IMR-90 (cell line): ENCODE measurements around the gene HDAC7. TPM values are rescaled to one million over a fixed set of nuclear protein-coding genes. Genes with fewer than 3 reads are reported as not detected.

Experiments used
- ATAC-seq: fragments of 200-7000 bp; cut with Tn5 transposase; 2 replicates; pipeline ENCODE4 v1.9.1; 2020; ENCODE audit warnings: low read depth, mild to moderate bottlenecking, moderate library complexity
- BruUV-seq: library from RNA; stranded (reverse); fragments of 400-500 nt; replicated peaks from 2 replicates; lab custom pipeline; 2021; lab: Mats Ljungman, UMichigan
- CTCF ChIA-PET: fragments of 300-600 bp; formaldehyde crosslinking; extraction: SDS; loops from one replicate; lab custom pipeline; 2021; ENCODE audit warnings: antibody characterized with exemption; lab: Yijun Ruan, JAX
- POLR2A ChIA-PET: fragments of 300-600 bp; sonication (Branson Sonifier 250); formaldehyde crosslinking; loops from one replicate; lab custom pipeline; 2022; ENCODE audit warnings: antibody characterized with exemption; ENCODE audit not compliant: unreplicated experiment; lab: Charles Lee
- DNase-seq: peaks from one replicate; pipeline ENCODE4 v3.0.0; 2013
- H2AFZ ChIP-seq: replicated peaks from 2 replicates; pipeline ENCODE3; 2013; ENCODE audit warnings: low read length, mild to moderate bottlenecking; ENCODE audit not compliant: poor library complexity
- H2AK5ac ChIP-seq: 2 replicates; pipeline ENCODE4 v1.6.1; 2013; ENCODE audit warnings: low read depth, low read length, inconsistent platforms
- H2AK9ac ChIP-seq: replicated peaks from 2 replicates; pipeline ENCODE3; 2013; ENCODE audit warnings: mild to moderate bottlenecking, low read depth, low read length, moderate library complexity; ENCODE audit not compliant: poor library complexity
- H2BK120ac ChIP-seq: 2 replicates; pipeline ENCODE4 v1.6.1; 2013; ENCODE audit warnings: low read depth, low read length, inconsistent platforms
- H2BK15ac ChIP-seq: 3 replicates; pipeline ENCODE4 v1.6.1; 2013; ENCODE audit warnings: low read depth, low read length, inconsistent platforms
- H2BK20ac ChIP-seq: 2 replicates; pipeline ENCODE4 v1.6.1; 2013; ENCODE audit warnings: low read depth, mild to moderate bottlenecking, inconsistent platforms, low read length, moderate library complexity
- H2BK5ac ChIP-seq: 2 replicates; pipeline ENCODE4 v1.6.1; 2013; ENCODE audit warnings: mild to moderate bottlenecking, low read depth, low read length, inconsistent platforms; ENCODE audit not compliant: poor library complexity, severe bottlenecking
- H3K14ac ChIP-seq: replicated peaks from 2 replicates; pipeline ENCODE4 v1.6.1; 2013; ENCODE audit warnings: low read depth, low read length, inconsistent platforms
- H3K18ac ChIP-seq: 2 replicates; pipeline ENCODE4 v1.6.1; 2013; ENCODE audit warnings: low read depth, low read length, control low read depth
- H3K23ac ChIP-seq: 2 replicates; pipeline ENCODE4 v1.6.1; 2013; ENCODE audit warnings: low read depth, low read length, inconsistent platforms
- H3K27ac ChIP-seq: 2 replicates; pipeline ENCODE4 v1.5.1; 2013; ENCODE audit warnings: mild to moderate bottlenecking, control low read depth, low read length; ENCODE audit not compliant: insufficient read depth
- H3K27me3 ChIP-seq: 2 replicates; pipeline ENCODE4 v1.6.1; 2013; ENCODE audit warnings: low read length; ENCODE audit not compliant: control insufficient read depth, insufficient read depth
- H3K36me3 ChIP-seq: 2 replicates; pipeline ENCODE4 v1.6.1; 2013; ENCODE audit warnings: low read length, mixed read lengths; ENCODE audit not compliant: control insufficient read depth, insufficient read depth
- H3K4ac ChIP-seq: 2 replicates; pipeline ENCODE4 v1.6.1; 2013; ENCODE audit warnings: low read depth, low read length, inconsistent platforms
- H3K4me1 ChIP-seq: 2 replicates; pipeline ENCODE4 v1.6.1; 2013; ENCODE audit warnings: low read length, mixed read lengths; ENCODE audit not compliant: control insufficient read depth, insufficient read depth
- H3K4me2 ChIP-seq: 2 replicates; pipeline ENCODE4 v1.6.1; 2013; ENCODE audit warnings: low read depth, mild to moderate bottlenecking, control low read depth, low read length, moderate library complexity
- H3K4me3 ChIP-seq: 2 replicates; pipeline ENCODE4 v1.5.1; 2013; ENCODE audit warnings: low read depth, mild to moderate bottlenecking, control low read depth, low read length, moderate library complexity; ENCODE audit not compliant: insufficient read depth
- H3K56ac ChIP-seq: 2 replicates; pipeline ENCODE4 v1.6.1; 2013; ENCODE audit warnings: low read length, inconsistent platforms; ENCODE audit not compliant: insufficient read depth; ENCODE audit errors: extremely low read depth
- H3K79me1 ChIP-seq, 2 experiments: 2 replicates each; pipeline ENCODE4 v1.6.1; 2013; ENCODE audit warnings: low read length in 2 of 2, inconsistent platforms in 1 of 2, low read depth in 1 of 2
- H3K9ac ChIP-seq: 2 replicates; pipeline ENCODE4 v1.6.1; 2013; ENCODE audit warnings: low read depth, low read length, control low read depth
- H3K9me1 ChIP-seq: 2 replicates; pipeline ENCODE4 v1.6.1; 2013; ENCODE audit warnings: low read length, inconsistent platforms; ENCODE audit not compliant: insufficient read depth
- H3K9me3 ChIP-seq: 2 replicates; pipeline ENCODE4 v1.6.1; 2013; ENCODE audit warnings: low read length; ENCODE audit not compliant: control insufficient read depth, insufficient read depth
- H4K20me1 ChIP-seq: 2 replicates; pipeline ENCODE4 v1.6.1; 2013; ENCODE audit warnings: low read length, inconsistent platforms; ENCODE audit not compliant: insufficient read depth
- H4K5ac ChIP-seq: 2 replicates; pipeline ENCODE4 v1.6.1; 2013; ENCODE audit warnings: mild to moderate bottlenecking, low read depth, low read length, control low read depth
- H4K8ac ChIP-seq, 2 experiments: 2 replicates each; pipeline ENCODE4 v1.6.1; 2013; ENCODE audit warnings: low read depth in 2 of 2, low read length in 2 of 2, control low read depth in 1 of 2, inconsistent platforms in 1 of 2
- H4K91ac ChIP-seq: 2 replicates; pipeline ENCODE4 v1.6.1; 2013; ENCODE audit warnings: low read depth, low read length, inconsistent platforms; ENCODE audit not compliant: insufficient read depth
- CEBPB ChIP-seq: IDR thresholded peaks from 2 replicates; pipeline ENCODE4 v1.6.1; 2012; ENCODE audit warnings: low read depth, low read length, improper control_type of control experiment
- MAFK ChIP-seq: IDR thresholded peaks from 2 replicates; pipeline ENCODE4 v1.6.1; 2012; ENCODE audit warnings: low read depth, low read length, improper control_type of control experiment
- MAZ ChIP-seq: IDR thresholded peaks from 2 replicates; pipeline ENCODE4 v1.6.1; 2012; ENCODE audit warnings: low read depth, mild to moderate bottlenecking, low read length, improper control_type of control experiment, moderate library complexity, borderline replicate concordance
- POLR2A ChIP-seq: IDR thresholded peaks from 2 replicates; pipeline ENCODE4 v1.6.1; 2012; ENCODE audit warnings: mild to moderate bottlenecking, low read depth, low read length
- RAD21 ChIP-seq: IDR thresholded peaks from 2 replicates; pipeline ENCODE4 v1.6.1; 2012; ENCODE audit warnings: low read length, improper control_type of control experiment
- WGBS, 2 experiments: methylation state at CpG; one replicate each; pipeline versions ENCODE4 v1.1.5 to v1.1.7; 2013; ENCODE audit warnings: missing lambda C conversion rate in 2 of 2; ENCODE audit not compliant: insufficient read length in 1 of 2; ENCODE audit errors: extremely low coverage in 2 of 2; 5-methylcytosine and 5-hydroxymethylcytosine counted together
- dilution Hi-C: fragments of 300-500 bp; cut with HindIII; formaldehyde crosslinking; loops from one replicate; pipeline ENCODE4 v1.14.3; 2018; ENCODE audit warnings: low sequenced_read_pairs; ENCODE audit not compliant: unreplicated experiment
- in situ Hi-C: fragments of 300-500 bp; cut with MboI; formaldehyde crosslinking; loops from 3 replicates; pipeline ENCODE4 v1.14.3; 2019; ENCODE audit warnings: low sequenced_read_pairs, inconsistent platforms, mixed read lengths
- intact Hi-C: fragments of 100-400 bp; cut with micrococcal nuclease; formaldehyde crosslinking; loops from 2 replicates; pipeline ENCODE4 v1.10.0; 2022
- polyA plus RNA-seq, 3 experiments: library from polyadenylated mRNA; depleted of rRNA; stranded (reverse); fragments of >200 nt; gene quantifications; 2 replicates each; pipeline ENCODE4 v1.2.3, GENCODE V29; 2012; ENCODE audit warnings: low replicate concordance in 1 of 3
- total RNA-seq: library from RNA; depleted of rRNA; stranded (reverse); fragments of >200 nt; gene quantifications from 2 replicates; pipeline ENCODE4 v1.2.3, GENCODE V29; 2012

Gene HDAC7
- total and polyA plus RNA-seq, 2 of the 4 experiments (the other 2 are of a cell fraction): 10.4 to 64.7 TPM

- H3K79me1 ChIP-seq: peaks cover 13 to 91% of the 10 kb centered on the region in 2 experiments; a peak in 3 of 4 replicates
- H3K4ac ChIP-seq: 0 out of 2 replicates have a peak overlapping the region, but pooled peaks have one; percentile 8
- H2BK20ac ChIP-seq: no peak overlapping the region
- ATAC-seq (peak; percentile 62), DNase-seq (peak; percentile 51)
- peak overlapping the region in 1 of 2 experiments; percentile 1; a peak in 1 of 4 replicates for H4K8ac ChIP-seq
- H3K4me1 ChIP-seq: peaks cover 57% of the 10 kb centered on the region
- BruUV-seq: no TSS peak
- no peak overlapping the region for H2BK15ac ChIP-seq
- no peak overlapping the region for H3K18ac ChIP-seq
- no peak overlapping the region for H2AFZ ChIP-seq
- no peak overlapping the region for H3K4me3 ChIP-seq
- peak overlapping the region; percentile 19 for H3K23ac ChIP-seq
- peak overlapping the region; percentile 3 for H2BK5ac ChIP-seq
- in situ Hi-C loops: no loop called here
- peak overlapping the region; percentile 39; the same call in 1 of the 2 replicates for H3K27ac ChIP-seq
- WGBS, 2 experiments: no CpG with 5 or more reads among the region's 2 CpGs
- dilution Hi-C loops: no loop called here
- H2BK120ac ChIP-seq: no peak overlapping the region
- H3K27me3 ChIP-seq: no peaks in the 10 kb centered on the region
- intact Hi-C loops: no loop called here
- H2AK5ac ChIP-seq: peak overlapping the region; percentile 53; the same call in 1 of the 2 replicates
- ChIA-PET POLR2A (no interaction called here), CTCF (no interaction called here)
- peaks cover 42% of the 10 kb centered on the region for H3K9me1 ChIP-seq
- no peak overlapping the region for H4K91ac ChIP-seq
- H3K9ac ChIP-seq: no peak overlapping the region
- H2AK9ac ChIP-seq: peak overlapping the region; percentile 21
- H4K5ac ChIP-seq: no peak overlapping the region
- H3K4me2 ChIP-seq: peak overlapping the region; percentile 28; the same call in 1 of the 2 replicates
- H3K9me3 ChIP-seq: no peaks in the 10 kb centered on the region
- peaks cover 99% of the 10 kb centered on the region for H4K20me1 ChIP-seq
- H3K14ac ChIP-seq: peak overlapping the region; percentile 61
- no peak overlapping the region for H3K56ac ChIP-seq
- peaks cover 18% of the 10 kb centered on the region for H3K36me3 ChIP-seq
- TF ChIP-seq POLR2A (no peak), CEBPB (no peak), MAZ (peak; percentile 62; the same call in 1 of the 2 replicates), MAFK (no peak), RAD21 (no peak)
Measured at GRCh38 chr12:47805417-47805816, 14.3 kb downstream of the HDAC7 start.
